ENCODE measurements around the gene ING5.

DNA sequence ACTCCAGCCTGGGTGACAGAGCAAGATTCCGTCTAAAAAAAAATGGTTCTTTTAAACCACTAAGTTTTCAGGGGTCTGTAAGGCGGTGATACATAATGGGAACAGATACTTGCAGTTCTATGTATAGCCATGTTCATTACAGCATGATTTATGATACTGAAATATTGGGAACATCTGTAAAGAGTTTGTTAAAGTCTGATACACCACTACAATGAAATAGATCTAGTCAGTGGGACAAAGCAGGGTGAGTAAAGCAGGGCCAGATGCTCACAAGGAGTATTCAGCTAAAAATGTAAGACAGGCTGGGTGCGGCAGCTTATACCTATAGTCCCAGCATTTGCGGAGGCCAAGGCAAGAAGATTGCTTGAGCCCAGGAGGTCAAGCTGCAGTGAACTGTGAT is 6.2 kb upstream of the ING5 start:
- TF ChIP-seq POLR2AphosphoS5 (IDR thresholded peaks at IDR 0.05; ENCODE audit: low read depth): no peak
- TF ChIP-seq, protein P1, sequence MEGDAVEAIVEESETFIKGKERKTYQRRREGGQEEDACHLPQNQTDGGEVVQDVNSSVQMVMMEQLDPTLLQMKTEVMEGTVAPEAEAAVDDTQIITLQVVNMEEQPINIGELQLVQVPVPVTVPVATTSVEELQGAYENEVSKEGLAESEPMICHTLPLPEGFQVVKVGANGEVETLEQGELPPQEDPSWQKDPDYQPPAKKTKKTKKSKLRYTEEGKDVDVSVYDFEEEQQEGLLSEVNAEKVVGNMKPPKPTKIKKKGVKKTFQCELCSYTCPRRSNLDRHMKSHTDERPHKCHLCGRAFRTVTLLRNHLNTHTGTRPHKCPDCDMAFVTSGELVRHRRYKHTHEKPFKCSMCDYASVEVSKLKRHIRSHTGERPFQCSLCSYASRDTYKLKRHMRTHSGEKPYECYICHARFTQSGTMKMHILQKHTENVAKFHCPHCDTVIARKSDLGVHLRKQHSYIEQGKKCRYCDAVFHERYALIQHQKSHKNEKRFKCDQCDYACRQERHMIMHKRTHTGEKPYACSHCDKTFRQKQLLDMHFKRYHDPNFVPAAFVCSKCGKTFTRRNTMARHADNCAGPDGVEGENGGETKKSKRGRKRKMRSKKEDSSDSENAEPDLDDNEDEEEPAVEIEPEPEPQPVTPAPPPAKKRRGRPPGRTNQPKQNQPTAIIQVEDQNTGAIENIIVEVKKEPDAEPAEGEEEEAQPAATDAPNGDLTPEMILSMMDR (IDR thresholded peaks at IDR 0.05; ENCODE audit: insufficient read depth, low read length): no peak
- no peak for TF ChIP-seq GABPA (IDR thresholded peaks at IDR 0.05; ENCODE audit: low read depth)

All from HL-60 (cell line).